IPS DF 6.9 (cell line): Measurements from ENCODE around the gene INSIG1.

ENCODE experiments used
- DNase-seq: peaks from one replicate; pipeline ENCODE4 v3.0.0-alpha.2; 2013; ENCODE audit warnings: low read depth, low spot score
- H3K27ac ChIP-seq: one replicate; pipeline ENCODE4 v1.5.1; 2013; ENCODE audit warnings: low read length, control low read depth
- H3K27me3 ChIP-seq: 2 replicates; pipeline ENCODE4 v1.6.1; 2013; ENCODE audit warnings: mild to moderate bottlenecking, low read length; ENCODE audit not compliant: control insufficient read depth, insufficient read depth
- H3K36me3 ChIP-seq: 2 replicates; pipeline ENCODE4 v1.6.1; 2013; ENCODE audit warnings: low read length; ENCODE audit not compliant: control insufficient read depth, insufficient read depth
- H3K4me1 ChIP-seq: 2 replicates; pipeline ENCODE4 v1.6.1; 2013; ENCODE audit warnings: low read length; ENCODE audit not compliant: control insufficient read depth, insufficient read depth
- H3K4me3 ChIP-seq: 2 replicates; pipeline ENCODE4 v1.5.1; 2013; ENCODE audit warnings: mild to moderate bottlenecking, low read length
- H3K9me3 ChIP-seq: 2 replicates; pipeline ENCODE4 v1.6.1; 2013; ENCODE audit warnings: low read length, inconsistent platforms; ENCODE audit not compliant: control insufficient read depth, insufficient read depth
- WGBS: extraction: QIAGEN DNeasy Blood & Tissue Kit; methylation state at CpG from one replicate; pipeline ENCODE4 v1.1.7; 2013; ENCODE audit warnings: mixed read lengths, missing lambda C conversion rate; ENCODE audit not compliant: insufficient read length, insufficient coverage; 5-methylcytosine and 5-hydroxymethylcytosine counted together

The INSIG1 gene

GRCh38 chr7:155327590-155328320, 30.1 kb downstream of the INSIG1 start:
- DNase-seq, result no peak
- no peaks in the 10 kb centered on the region for H3K36me3 ChIP-seq
- no peaks in the 10 kb centered on the region for H3K4me1 ChIP-seq
- no peaks in the 10 kb centered on the region for H3K9me3 ChIP-seq
- no CpG with 5 or more reads among the region's 13 CpGs for WGBS
- no peaks in the 10 kb centered on the region for H3K27me3 ChIP-seq
- H3K27ac ChIP-seq, result no peak overlapping the region
- no peak overlapping the region for H3K4me3 ChIP-seq

- H3K9me3 ChIP-seq, result no peaks in the 10 kb centered on the region
- DNase-seq, result no peak
- no peaks in the 10 kb centered on the region for H3K27me3 ChIP-seq
- no peaks in the 10 kb centered on the region for H3K36me3 ChIP-seq
- no peak overlapping the region for H3K27ac ChIP-seq
- WGBS, result no CpG with 5 or more reads among the region's 5 CpGs
- H3K4me1 ChIP-seq, result no peaks in the 10 kb centered on the region
- no peak overlapping the region for H3K4me3 ChIP-seq
Measured at GRCh38 chr7:155329225-155329624, 31.5 kb downstream of the INSIG1 start.

- Histone ChIP-seq H3K36me3 (no peaks in the 10 kb centered on the region), H3K4me3 (no peak overlapping the region), H3K9me3 (no peaks in the 10 kb centered on the region), H3K27me3 (no peaks in the 10 kb centered on the region), H3K27ac (no peak overlapping the region), H3K4me1 (no peaks in the 10 kb centered on the region)
- no CpG with 5 or more reads among the region's 4 CpGs for WGBS
- no peak for DNase-seq
Measured at GRCh38 chr7:155331396-155331795, 33.7 kb downstream of the INSIG1 start.

- WGBS, result no CpG with 5 or more reads among the region's 23 CpGs
- no peak for DNase-seq
- Histone ChIP-seq H3K27me3 (no peaks in the 10 kb centered on the region), H3K4me1 (no peaks in the 10 kb centered on the region), H3K36me3 (no peaks in the 10 kb centered on the region), H3K27ac (no peak overlapping the region), H3K4me3 (no peak overlapping the region), H3K9me3 (no peaks in the 10 kb centered on the region)
Measured at GRCh38 chr7:155333346-155334234, 35.9 kb downstream of the INSIG1 start.

GRCh38 chr7:155336812-155337602, 39.3 kb downstream of the INSIG1 start:
- Histone ChIP-seq H3K9me3 (no peaks in the 10 kb centered on the region), H3K4me3 (no peak overlapping the region), H3K27ac (no peak overlapping the region), H3K27me3 (no peaks in the 10 kb centered on the region), H3K4me1 (no peaks in the 10 kb centered on the region), H3K36me3 (no peaks in the 10 kb centered on the region)
- no peak for DNase-seq
- WGBS, result no CpG with 5 or more reads among the region's 21 CpGs

GRCh38 chr7:155337946-155338631, 40.4 kb downstream of the INSIG1 start:
- Histone ChIP-seq H3K27me3 (no peaks in the 10 kb centered on the region), H3K4me3 (no peak overlapping the region), H3K27ac (no peak overlapping the region), H3K36me3 (no peaks in the 10 kb centered on the region), H3K4me1 (no peaks in the 10 kb centered on the region), H3K9me3 (no peaks in the 10 kb centered on the region)
- WGBS, result no CpG with 5 or more reads among the region's 37 CpGs
- no peak for DNase-seq

- Histone ChIP-seq H3K27ac (no peak overlapping the region), H3K4me1 (no peaks in the 10 kb centered on the region), H3K36me3 (no peaks in the 10 kb centered on the region), H3K4me3 (no peak overlapping the region), H3K27me3 (no peaks in the 10 kb centered on the region), H3K9me3 (no peaks in the 10 kb centered on the region)
- DNase-seq, result no peak
- no CpG with 5 or more reads among the region's 25 CpGs for WGBS
Measured at GRCh38 chr7:155338632-155339320, 41.1 kb downstream of the INSIG1 start.

GRCh38 chr7:155339474-155339873, 41.8 kb downstream of the INSIG1 start:
- WGBS, result no CpG with 5 or more reads among the region's 17 CpGs
- DNase-seq, result no peak
- H3K27me3 ChIP-seq, result no peaks in the 10 kb centered on the region
- H3K36me3 ChIP-seq, result no peaks in the 10 kb centered on the region
- H3K9me3 ChIP-seq, result no peaks in the 10 kb centered on the region
- H3K4me3 ChIP-seq, result no peak overlapping the region
- no peaks in the 10 kb centered on the region for H3K4me1 ChIP-seq
- H3K27ac ChIP-seq, result no peak overlapping the region

GRCh38 chr7:155340071-155340531, 42.4 kb downstream of the INSIG1 start:
- Histone ChIP-seq H3K27me3 (no peaks in the 10 kb centered on the region), H3K4me1 (no peaks in the 10 kb centered on the region), H3K36me3 (no peaks in the 10 kb centered on the region), H3K4me3 (no peak overlapping the region), H3K9me3 (no peaks in the 10 kb centered on the region), H3K27ac (no peak overlapping the region)
- no peak for DNase-seq
- WGBS, result no CpG with 5 or more reads among the region's 14 CpGs
